Lung (tissue), 12 donors: ENCODE results near the gene CD93. TPM values are rescaled to one million over a fixed set of nuclear protein-coding genes. Genes with fewer than 3 reads are reported as not detected.

Experiments used
- ATAC-seq: fragments of 200-7000 bp; cut with Tn5 transposase; one replicate; pipeline ENCODE4 v1.9.1; 2020; ENCODE audit warnings: moderate number of reproducible peaks; ENCODE audit not compliant: insufficient read depth, low FRiP score
- DNase-seq, 3 donors: peaks; one replicate each; pipeline ENCODE4 v3.0.0-alpha.2; 2013 to 2017
- H3K27ac ChIP-seq, 2 donors: one replicate each; pipeline ENCODE4 v1.5.1; 2013; ENCODE audit warnings: mild to moderate bottlenecking in 2 of 2, moderate library complexity in 2 of 2, control low read depth in 1 of 2, inconsistent platforms in 1 of 2, low read depth in 1 of 2, low read length in 1 of 2
- H3K27me3 ChIP-seq, 3 donors: one replicate each; pipeline ENCODE4 v1.5.1; 2013; ENCODE audit warnings: low read length in 2 of 3; ENCODE audit not compliant: control insufficient read depth in 3 of 3, insufficient read depth in 3 of 3
- H3K36me3 ChIP-seq, 4 donors: one replicate each; pipeline ENCODE4 v1.5.1; 2013; ENCODE audit warnings: low read length in 4 of 4, mild to moderate bottlenecking in 1 of 4, moderate library complexity in 1 of 4; ENCODE audit not compliant: control insufficient read depth in 4 of 4, insufficient read depth in 4 of 4
- H3K4me1 ChIP-seq, 5 donors: one replicate each; pipeline ENCODE4 v1.5.1; 2013; ENCODE audit warnings: low read length in 5 of 5, mild to moderate bottlenecking in 2 of 5, moderate library complexity in 1 of 5; ENCODE audit not compliant: control insufficient read depth in 5 of 5, insufficient read depth in 5 of 5
- H3K4me3 ChIP-seq: one replicate; pipeline ENCODE4 v1.5.1; 2013; ENCODE audit warnings: mild to moderate bottlenecking, control low read depth, moderate library complexity
- H3K9ac ChIP-seq, 2 donors: one replicate each; pipeline ENCODE4 v1.5.1; 2013; ENCODE audit warnings: low read length in 2 of 2, control low read depth in 1 of 2; ENCODE audit not compliant: insufficient read depth in 1 of 2
- H3K9me3 ChIP-seq, 4 donors: one replicate each; pipeline ENCODE4 v1.5.1; 2013; ENCODE audit warnings: low read length in 3 of 4, mild to moderate bottlenecking in 1 of 4, moderate library complexity in 1 of 4; ENCODE audit not compliant: control insufficient read depth in 4 of 4, insufficient read depth in 3 of 4
- WGBS, 2 donors: extraction: QIAGEN DNeasy Blood & Tissue Kit; methylation state at CpG; one replicate each; pipeline ENCODE4 v1.1.7; 2013; 5-methylcytosine and 5-hydroxymethylcytosine counted together
- polyA plus RNA-seq, 2 donors: library from polyadenylated mRNA; stranded (reverse); fragments of 200-250 nt; gene quantifications; one replicate each; pipeline ENCODE4 v1.2.1, GENCODE V29; 2013
- total RNA-seq, 2 donors: library from RNA; depleted of rRNA in 1 of 2; stranded (reverse); fragments of >200 nt in 1 of 2; gene quantifications; one replicate each; pipeline ENCODE4 v1.2.1, GENCODE V29; 2014 to 2021
- TF ChIP-seq, protein P1 (sequence below): IDR thresholded peaks from 2 replicates; pipeline ENCODE4 v1.5.1; 2012; ENCODE audit warnings: mild to moderate bottlenecking; ENCODE audit errors: control extremely low read depth, extremely low read depth
- donor health status: control.
- donor health status: control.
- donor health status: Bipolar disorder and iron deficiency.
- donor health status: healthy.
- donor health status: DM: yes; HTN: yes; CAD: no.

The CD93 gene
- total and polyA plus RNA-seq, 4 donors = 17.9 to 239 (median 126) TPM

DNA sequence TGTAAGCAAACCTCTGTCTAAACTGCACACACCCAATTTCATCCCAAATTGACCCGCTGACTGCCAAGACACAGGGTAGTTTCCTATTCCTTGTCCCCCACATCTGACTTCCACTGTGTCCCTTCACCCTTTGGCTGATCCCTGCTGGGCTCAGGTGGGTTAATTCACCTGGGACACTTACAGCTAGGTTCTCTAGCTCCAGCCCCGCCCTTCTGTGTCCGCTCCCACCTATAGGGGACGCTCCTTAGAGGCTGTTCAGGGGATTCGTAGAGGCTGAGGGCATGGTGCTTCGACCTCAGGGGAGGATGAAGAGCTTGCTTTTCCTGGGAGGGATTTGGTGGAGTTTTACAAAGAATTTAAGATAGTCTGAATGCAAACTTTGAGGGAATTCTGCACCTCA is 4.0 kb upstream of the CD93 start:
- H3K4me3 ChIP-seq = no peak overlapping the region
- H3K27ac ChIP-seq = no peak overlapping the region
- H3K27me3 ChIP-seq = peaks cover 0 to 4% (median 0%) of the 10 kb centered on the region in 3 donors
- TF ChIP-seq, protein P1, sequence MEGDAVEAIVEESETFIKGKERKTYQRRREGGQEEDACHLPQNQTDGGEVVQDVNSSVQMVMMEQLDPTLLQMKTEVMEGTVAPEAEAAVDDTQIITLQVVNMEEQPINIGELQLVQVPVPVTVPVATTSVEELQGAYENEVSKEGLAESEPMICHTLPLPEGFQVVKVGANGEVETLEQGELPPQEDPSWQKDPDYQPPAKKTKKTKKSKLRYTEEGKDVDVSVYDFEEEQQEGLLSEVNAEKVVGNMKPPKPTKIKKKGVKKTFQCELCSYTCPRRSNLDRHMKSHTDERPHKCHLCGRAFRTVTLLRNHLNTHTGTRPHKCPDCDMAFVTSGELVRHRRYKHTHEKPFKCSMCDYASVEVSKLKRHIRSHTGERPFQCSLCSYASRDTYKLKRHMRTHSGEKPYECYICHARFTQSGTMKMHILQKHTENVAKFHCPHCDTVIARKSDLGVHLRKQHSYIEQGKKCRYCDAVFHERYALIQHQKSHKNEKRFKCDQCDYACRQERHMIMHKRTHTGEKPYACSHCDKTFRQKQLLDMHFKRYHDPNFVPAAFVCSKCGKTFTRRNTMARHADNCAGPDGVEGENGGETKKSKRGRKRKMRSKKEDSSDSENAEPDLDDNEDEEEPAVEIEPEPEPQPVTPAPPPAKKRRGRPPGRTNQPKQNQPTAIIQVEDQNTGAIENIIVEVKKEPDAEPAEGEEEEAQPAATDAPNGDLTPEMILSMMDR = no peak
- H3K9me3 ChIP-seq = no peaks in the 10 kb centered on the region
- ATAC-seq (no peak), DNase-seq (no peak)
- no peaks in the 10 kb centered on the region for H3K36me3 ChIP-seq
- 83 to 90% methylated on average over 6 of the region's 6 CpGs for WGBS, 2 donors
- H3K4me1 ChIP-seq = peaks cover 7 to 32% (median 9%) of the 10 kb centered on the region in 5 donors
- H3K9ac ChIP-seq = no peak overlapping the region

DNA sequence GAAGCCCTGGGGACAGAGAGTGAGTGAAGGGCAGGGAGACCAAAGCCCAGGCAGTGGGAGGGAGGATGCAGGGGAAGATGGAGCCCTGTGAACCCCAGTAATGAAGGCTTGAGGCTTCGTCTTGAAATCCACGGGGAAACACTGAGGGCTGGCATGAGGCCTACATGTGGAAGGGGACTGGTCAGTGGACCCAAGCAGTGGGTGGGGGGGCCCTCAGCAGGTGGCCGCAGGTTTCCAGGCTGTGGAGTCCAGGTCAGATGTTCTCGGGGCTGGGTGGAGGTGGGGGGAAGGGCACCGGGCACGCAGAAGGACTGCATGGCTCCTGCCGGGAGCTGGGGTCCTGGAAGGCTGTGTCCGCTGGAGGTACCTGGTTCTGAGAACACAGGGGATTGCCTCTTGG is 2.7 kb upstream of the CD93 start:
- no peaks in the 10 kb centered on the region for H3K36me3 ChIP-seq
- no peak overlapping the region for H3K4me3 ChIP-seq
- H3K9ac ChIP-seq = no peak overlapping the region
- peaks cover 6 to 41% (median 8%) of the 10 kb centered on the region in 5 donors for H3K4me1 ChIP-seq
- 95 to 98% methylated on average over 8 of the region's 8 CpGs for WGBS, 2 donors
- TF ChIP-seq, protein P1 = no peak
- no peak overlapping the region for H3K27ac ChIP-seq
- DNase-seq = no peak
- no peaks in the 10 kb centered on the region for H3K9me3 ChIP-seq
- ATAC-seq = no peak
- H3K27me3 ChIP-seq = peaks cover 0 to 4% (median 0%) of the 10 kb centered on the region in 3 donors

DNA sequence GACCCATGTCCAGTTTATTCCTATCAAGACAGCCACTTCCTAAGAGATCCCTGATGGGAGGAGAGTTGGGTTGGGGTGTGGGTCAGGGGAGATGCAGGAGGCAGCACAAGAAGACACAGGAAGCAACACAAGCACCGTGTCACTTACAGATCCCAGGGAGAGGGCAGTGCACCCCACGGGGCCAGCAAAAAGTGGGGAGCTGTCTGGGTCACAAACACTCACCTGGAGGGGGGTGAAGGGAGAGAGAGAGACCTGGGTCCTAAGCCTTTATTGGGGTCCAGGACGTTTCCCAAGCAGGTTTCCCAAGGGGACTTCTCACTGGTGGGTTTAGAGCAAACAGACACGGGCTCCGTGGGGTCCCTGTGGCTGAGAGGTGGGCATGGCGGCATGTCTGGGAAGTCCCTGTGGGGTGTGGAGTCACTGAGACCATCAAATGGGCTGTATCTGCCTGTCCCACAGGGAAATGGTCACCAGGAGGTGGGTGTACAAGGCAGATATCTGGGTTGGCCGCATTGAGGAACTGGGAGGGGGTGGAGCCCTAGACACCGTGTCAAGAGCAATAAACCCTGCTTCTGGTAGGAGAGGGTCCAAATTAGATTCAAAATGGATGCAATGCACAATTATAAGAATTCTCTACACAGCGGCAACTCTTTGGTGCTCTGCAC is 1.6 kb upstream of the CD93 start:
- no peaks in the 10 kb centered on the region for H3K9me3 ChIP-seq
- no peak overlapping the region for H3K4me3 ChIP-seq
- no peak for ATAC-seq
- DNase-seq = no peak
- no peaks in the 10 kb centered on the region for H3K27me3 ChIP-seq
- 66 to 70% methylated on average over 9 of the region's 9 CpGs for WGBS, 2 donors
- TF ChIP-seq, protein P1 = no peak
- peaks cover 2 to 45% (median 8%) of the 10 kb centered on the region in 5 donors for H3K4me1 ChIP-seq
- peak overlapping the region; percentile 65 to 80 for H3K27ac ChIP-seq
- H3K36me3 ChIP-seq = no peaks in the 10 kb centered on the region
- H3K9ac ChIP-seq = no peak overlapping the region
